H9 (cell line): ENCODE data around the gene MOV10L1. TPM values are rescaled to one million over a fixed set of nuclear protein-coding genes. Genes with fewer than 3 reads are reported as not detected.
A peak's percentile ranks its signal among the peaks of the same experiment; 100 is the strongest.

Source experiments
- DNase-seq: peaks from one replicate; pipeline ENCODE4 v3.0.0-alpha.2; 2017
- H2AFZ ChIP-seq: one replicate; pipeline ENCODE4 v1.6.1; 2013; ENCODE audit warnings: mild to moderate bottlenecking, low read length, control low read depth, moderate library complexity
- H2AK5ac ChIP-seq: 2 replicates; pipeline ENCODE4 v1.6.1; 2013; ENCODE audit warnings: low read length, control low read depth, mixed read lengths; ENCODE audit not compliant: insufficient read length
- H2BK120ac ChIP-seq: one replicate; pipeline ENCODE4 v1.6.1; 2013; ENCODE audit warnings: low read depth, mild to moderate bottlenecking, low read length, control low read depth, inconsistent platforms; ENCODE audit not compliant: poor library complexity, severe bottlenecking
- H2BK12ac ChIP-seq: 2 replicates; pipeline ENCODE4 v1.6.1; 2013; ENCODE audit warnings: low read length, control low read depth, mixed read lengths, low read depth; ENCODE audit not compliant: insufficient read length
- H2BK15ac ChIP-seq: 2 replicates; pipeline ENCODE4 v1.6.1; 2013; ENCODE audit warnings: low read depth, low read length, control low read depth
- H2BK20ac ChIP-seq: one replicate; pipeline ENCODE4 v1.6.1; 2013; ENCODE audit warnings: low read depth, mild to moderate bottlenecking, low read length, control low read depth, inconsistent platforms; ENCODE audit not compliant: poor library complexity, severe bottlenecking
- H2BK5ac ChIP-seq: 2 replicates; pipeline ENCODE4 v1.6.1; 2013; ENCODE audit warnings: low read length, control low read depth, mixed read lengths; ENCODE audit not compliant: insufficient read length
- H3K14ac ChIP-seq: 2 replicates; pipeline ENCODE4 v1.6.1; 2013; ENCODE audit warnings: low read length, control low read depth; ENCODE audit not compliant: insufficient read depth
- H3K18ac ChIP-seq: 2 replicates; pipeline ENCODE4 v1.6.1; 2013; ENCODE audit warnings: low read depth, mild to moderate bottlenecking, mixed read lengths, low read length, control low read depth; ENCODE audit not compliant: insufficient read length
- H3K23ac ChIP-seq: 2 replicates; pipeline ENCODE4 v1.6.1; 2013; ENCODE audit warnings: low read length, control low read depth, mixed read lengths, low read depth; ENCODE audit not compliant: insufficient read length
- H3K23me2 ChIP-seq: 2 replicates; pipeline ENCODE4 v1.6.1; 2013; ENCODE audit warnings: low read depth, mild to moderate bottlenecking, mixed read lengths, low read length, control low read depth; ENCODE audit not compliant: insufficient read length, poor library complexity, severe bottlenecking
- H3K27ac ChIP-seq: 2 replicates; pipeline ENCODE4 v1.5.1; 2013; ENCODE audit warnings: low read length, control low read depth, mixed read lengths, low read depth; ENCODE audit not compliant: insufficient read length
- H3K27me3 ChIP-seq: 2 replicates; pipeline ENCODE4 v1.6.1; 2013; ENCODE audit warnings: low read length, control low read depth, inconsistent platforms; ENCODE audit not compliant: insufficient read depth
- H3K4ac ChIP-seq: 2 replicates; pipeline ENCODE4 v1.6.1; 2013; ENCODE audit warnings: low read depth, mild to moderate bottlenecking, control low read depth, inconsistent platforms, low read length, moderate library complexity
- H3K4me1 ChIP-seq: 2 replicates; pipeline ENCODE4 v1.6.1; 2013; ENCODE audit warnings: low read length, control low read depth, inconsistent platforms; ENCODE audit not compliant: insufficient read depth
- H3K4me2 ChIP-seq: 2 replicates; pipeline ENCODE4 v1.6.1; 2013; ENCODE audit warnings: low read length, control low read depth, mixed read lengths; ENCODE audit not compliant: insufficient read length, insufficient read depth
- H3K56ac ChIP-seq: 2 replicates; pipeline ENCODE4 v1.6.1; 2013; ENCODE audit warnings: low read depth, mild to moderate bottlenecking, mixed read lengths, low read length, control low read depth; ENCODE audit not compliant: insufficient read length
- H3K79me1 ChIP-seq: 2 replicates; pipeline ENCODE4 v1.6.1; 2013; ENCODE audit warnings: low read depth, mild to moderate bottlenecking, moderate library complexity, low read length, control low read depth, inconsistent platforms; ENCODE audit not compliant: insufficient read depth, poor library complexity, severe bottlenecking
- H3K79me2 ChIP-seq: 2 replicates; pipeline ENCODE4 v1.6.1; 2013; ENCODE audit warnings: low read length, control low read depth, inconsistent platforms; ENCODE audit not compliant: insufficient read depth
- H3K9ac ChIP-seq: 2 replicates; pipeline ENCODE4 v1.6.1; 2013; ENCODE audit warnings: low read length, control low read depth, mixed read lengths; ENCODE audit not compliant: insufficient read length; ENCODE audit errors: extremely low read depth
- H3K9me3 ChIP-seq: one replicate; pipeline ENCODE4 v1.6.1; 2013; ENCODE audit warnings: low read depth, low read length, inconsistent platforms; ENCODE audit not compliant: control insufficient read depth
- H3T11ph ChIP-seq: one replicate; pipeline ENCODE4 v1.6.1; 2013; ENCODE audit warnings: mild to moderate bottlenecking, low read length, control low read depth, inconsistent platforms
- H4K20me1 ChIP-seq: one replicate; pipeline ENCODE4 v1.6.1; 2013; ENCODE audit not compliant: control insufficient read depth, insufficient read length, insufficient read depth
- H4K5ac ChIP-seq: 2 replicates; pipeline ENCODE4 v1.6.1; 2013; ENCODE audit warnings: low read depth, mild to moderate bottlenecking, mixed read lengths, low read length, control low read depth; ENCODE audit not compliant: insufficient read length
- H4K8ac ChIP-seq: replicated peaks from 2 replicates; pipeline ENCODE4 v1.6.1; 2013; ENCODE audit warnings: low read length, control low read depth, mixed read lengths, low read depth; ENCODE audit not compliant: insufficient read length
- H4K91ac ChIP-seq: 2 replicates; pipeline ENCODE4 v1.6.1; 2013; ENCODE audit warnings: low read depth, mild to moderate bottlenecking, moderate library complexity, mixed read lengths, low read length, control low read depth; ENCODE audit not compliant: insufficient read length
- H3K27ac Mint-ChIP-seq, 3 experiments: 2 replicates in 2 of 3; 3 replicates in 1 of 3; pipeline ENCODE4 v1.8.0; 2020 to 2021; ENCODE audit warnings: mixed read lengths in 3 of 3, mild to moderate bottlenecking in 1 of 3, moderate library complexity in 1 of 3
- H3K27me3 Mint-ChIP-seq: 2 replicates; pipeline ENCODE4 v1.8.0; 2021; ENCODE audit warnings: low read depth, mild to moderate bottlenecking, moderate library complexity, mixed read lengths
- H3K36me3 Mint-ChIP-seq, 3 experiments: 2 replicates in 2 of 3; 3 replicates in 1 of 3; pipeline ENCODE4 v1.8.0; 2020 to 2021; ENCODE audit warnings: low read depth in 3 of 3, mixed read lengths in 3 of 3; ENCODE audit not compliant: insufficient read depth in 1 of 3
- H3K4me1 Mint-ChIP-seq, 2 experiments: 2 replicates each; pipeline ENCODE4 v1.8.0; 2020; ENCODE audit warnings: mixed read lengths in 2 of 2
- H3K4me3 Mint-ChIP-seq, 2 experiments: 2 replicates in 1 of 2; 3 replicates in 1 of 2; pipeline ENCODE4 v1.8.0; 2020 to 2021; ENCODE audit warnings: mild to moderate bottlenecking in 2 of 2, mixed read lengths in 2 of 2, moderate library complexity in 1 of 2
- H3K9me3 Mint-ChIP-seq, 2 experiments: 2 replicates in 1 of 2; 3 replicates in 1 of 2; pipeline ENCODE4 v1.8.0; 2020; ENCODE audit warnings: mild to moderate bottlenecking in 2 of 2, mixed read lengths in 2 of 2, moderate library complexity in 1 of 2
- WGBS: extraction: QIAGEN DNeasy Blood & Tissue Kit; methylation state at CpG from one replicate; pipeline ENCODE4 v1.1.7; 2013; ENCODE audit warnings: missing lambda C conversion rate, low lambda C conversion rate, mixed read lengths; ENCODE audit not compliant: insufficient read length; ENCODE audit errors: extremely low coverage; 5-methylcytosine and 5-hydroxymethylcytosine counted together
- total RNA-seq: library from RNA; stranded (reverse); gene quantifications from 2 replicates; pipeline ENCODE4 v1.2.1, GENCODE V29; 2021
- TF ChIP-seq, protein P1 (sequence below): fragments of 200-600 bp; sonication (generic); conservative IDR thresholded peaks from 3 replicates; pipeline ENCODE4 v1.8.0; 2021; ENCODE audit warnings: antibody characterized with exemption, mild to moderate bottlenecking

The MOV10L1 gene
- total RNA-seq, 1 experiment from 2014 or later: not detected

DNA sequence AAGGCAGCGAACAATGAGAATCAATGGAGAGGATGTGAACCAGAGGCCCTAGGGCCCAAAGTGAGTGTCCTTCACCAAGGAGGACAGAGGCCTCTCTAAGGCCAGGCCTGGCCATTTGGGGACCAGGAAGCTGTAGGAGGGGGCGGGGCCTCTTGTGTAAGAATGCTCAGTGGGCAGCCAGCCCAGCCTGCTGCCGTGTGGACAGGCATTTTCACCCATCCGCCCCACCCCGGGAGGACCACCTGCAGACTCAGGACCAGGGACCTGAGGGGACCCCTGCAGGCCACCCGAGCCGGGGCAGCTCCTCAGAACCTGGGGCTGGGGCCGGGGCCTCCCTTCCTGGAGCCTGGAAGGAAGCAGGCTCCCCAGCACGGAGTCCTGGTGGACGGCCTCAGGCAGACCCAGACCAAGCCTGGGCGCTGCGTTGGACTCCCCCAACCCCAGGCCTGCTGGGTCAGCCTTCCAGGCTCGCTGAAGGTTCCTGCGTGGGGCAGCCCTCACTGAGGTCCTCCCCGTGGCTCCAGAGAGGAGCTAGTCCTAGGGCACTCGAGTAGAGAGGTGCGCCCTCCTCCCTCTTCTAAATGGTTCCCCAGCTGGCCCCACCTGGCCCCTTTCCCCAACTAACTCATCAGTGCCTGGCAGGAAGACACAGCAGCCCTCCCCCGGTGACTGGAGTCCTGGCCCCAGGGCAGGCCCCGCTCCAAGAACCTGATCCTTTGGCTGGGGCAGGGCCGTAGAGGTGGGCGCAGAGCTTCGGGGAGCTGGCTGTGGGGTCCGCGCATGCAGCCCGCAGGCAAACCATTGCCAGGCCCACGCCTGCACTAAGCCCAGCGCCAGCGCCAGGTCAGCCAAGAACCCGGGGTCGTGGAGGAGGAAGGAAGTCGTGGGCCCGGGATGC is 94.4 kb downstream of the MOV10L1 start:
- no peaks in the 10 kb centered on the region; the same call in none of the 2 replicates for H3K27me3 Mint-ChIP-seq
- peak overlapping the region; percentile 93 for H3K4me2 ChIP-seq
- H3K27ac ChIP-seq: no peak overlapping the region
- no peak overlapping the region for H4K91ac ChIP-seq
- no CpG with 5 or more reads among the region's 32 CpGs for WGBS
- H3K27me3 ChIP-seq: no peaks in the 10 kb centered on the region
- no peaks in the 10 kb centered on the region for H4K20me1 ChIP-seq
- H3K23me2 ChIP-seq: peaks cover 17% of the 10 kb centered on the region
- H3K79me1 ChIP-seq: no peaks in the 10 kb centered on the region
- H3K9ac ChIP-seq: no peak overlapping the region
- no peaks in the 10 kb centered on the region; a peak in 2 of 5 replicates for H3K9me3 Mint-ChIP-seq
- H3K4me1 Mint-ChIP-seq: peaks cover 8 to 13% of the 10 kb centered on the region in 2 experiments
- H3K9me3 ChIP-seq: no peaks in the 10 kb centered on the region
- H3K79me2 ChIP-seq: peaks cover 5% of the 10 kb centered on the region; the same call in 1 of the 2 replicates
- H4K8ac ChIP-seq: no peak overlapping the region
- H2BK20ac ChIP-seq: no peak overlapping the region
- H3K23ac ChIP-seq: no peak overlapping the region
- H3K4me3 Mint-ChIP-seq: peak overlapping the region; percentile 56 to 63; a peak in 3 of 5 replicates
- no peak overlapping the region for H4K5ac ChIP-seq
- no peaks in the 10 kb centered on the region for H3K4me1 ChIP-seq
- H3T11ph ChIP-seq: no peak overlapping the region
- no peak overlapping the region for H2BK15ac ChIP-seq
- H3K56ac ChIP-seq: no peak overlapping the region
- H2BK12ac ChIP-seq: no peak overlapping the region
- peaks cover 0 to 5% (median 2%) of the 10 kb centered on the region in 3 experiments; a peak in 3 of 7 replicates for H3K36me3 Mint-ChIP-seq
- no peak overlapping the region; a peak in 1 of 7 replicates for H3K27ac Mint-ChIP-seq
- H2AFZ ChIP-seq: no peak overlapping the region
- DNase-seq: no peak
- no peak overlapping the region for H2BK5ac ChIP-seq
- no peak overlapping the region for H3K14ac ChIP-seq
- H3K18ac ChIP-seq: no peak overlapping the region
- no peak overlapping the region for H2AK5ac ChIP-seq
- no peak overlapping the region for H2BK120ac ChIP-seq
- TF ChIP-seq, protein P1, sequence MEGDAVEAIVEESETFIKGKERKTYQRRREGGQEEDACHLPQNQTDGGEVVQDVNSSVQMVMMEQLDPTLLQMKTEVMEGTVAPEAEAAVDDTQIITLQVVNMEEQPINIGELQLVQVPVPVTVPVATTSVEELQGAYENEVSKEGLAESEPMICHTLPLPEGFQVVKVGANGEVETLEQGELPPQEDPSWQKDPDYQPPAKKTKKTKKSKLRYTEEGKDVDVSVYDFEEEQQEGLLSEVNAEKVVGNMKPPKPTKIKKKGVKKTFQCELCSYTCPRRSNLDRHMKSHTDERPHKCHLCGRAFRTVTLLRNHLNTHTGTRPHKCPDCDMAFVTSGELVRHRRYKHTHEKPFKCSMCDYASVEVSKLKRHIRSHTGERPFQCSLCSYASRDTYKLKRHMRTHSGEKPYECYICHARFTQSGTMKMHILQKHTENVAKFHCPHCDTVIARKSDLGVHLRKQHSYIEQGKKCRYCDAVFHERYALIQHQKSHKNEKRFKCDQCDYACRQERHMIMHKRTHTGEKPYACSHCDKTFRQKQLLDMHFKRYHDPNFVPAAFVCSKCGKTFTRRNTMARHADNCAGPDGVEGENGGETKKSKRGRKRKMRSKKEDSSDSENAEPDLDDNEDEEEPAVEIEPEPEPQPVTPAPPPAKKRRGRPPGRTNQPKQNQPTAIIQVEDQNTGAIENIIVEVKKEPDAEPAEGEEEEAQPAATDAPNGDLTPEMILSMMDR: no peak; the same call in 2 of the 3 replicates
- no peak overlapping the region for H3K4ac ChIP-seq
